ENCODE measurements around the gene FNIP1.
"Not testable (repeated sequence)": the region's sequence is repeated elsewhere in the genome, so short reads cannot be mapped to it uniquely, and the experiment has no call there.

FNIP1 gene

DNA sequence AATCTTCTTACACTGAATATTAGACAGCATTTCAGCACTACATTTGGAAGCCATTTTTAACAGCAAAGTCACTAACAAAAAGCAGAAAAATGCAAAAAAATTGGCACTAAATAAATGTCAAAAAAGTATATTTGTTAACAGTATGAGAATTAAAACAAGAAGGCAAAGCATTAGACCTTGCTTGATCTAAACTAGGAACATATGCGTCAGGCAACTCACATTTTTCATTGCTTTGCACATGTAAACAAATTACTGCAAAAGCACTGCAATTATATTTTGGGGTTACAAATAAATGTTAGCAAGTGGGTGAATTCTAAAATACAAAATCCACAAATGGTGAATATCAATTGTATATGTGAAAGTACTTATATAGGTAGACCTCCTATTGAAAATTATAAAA is 112.8 kb downstream of the FNIP1 start:
- no peak for FAIRE-seq

GRCh38 chr5:131682826-131683225 is 114.0 kb downstream of the FNIP1 start:
- FAIRE-seq: no peak

- FAIRE-seq: no peak
Measured at GRCh38 chr5:131682175-131682574, 114.6 kb downstream of the FNIP1 start.

- FAIRE-seq: no peak
Measured at GRCh38 chr5:131679911-131680310, 116.9 kb downstream of the FNIP1 start.

GRCh38 chr5:131678273-131678672 is 118.5 kb downstream of the FNIP1 start:
- FAIRE-seq: not testable (repeated sequence)

GRCh38 chr5:131677115-131677514 is 119.7 kb downstream of the FNIP1 start:
- no peak for FAIRE-seq

DNA sequence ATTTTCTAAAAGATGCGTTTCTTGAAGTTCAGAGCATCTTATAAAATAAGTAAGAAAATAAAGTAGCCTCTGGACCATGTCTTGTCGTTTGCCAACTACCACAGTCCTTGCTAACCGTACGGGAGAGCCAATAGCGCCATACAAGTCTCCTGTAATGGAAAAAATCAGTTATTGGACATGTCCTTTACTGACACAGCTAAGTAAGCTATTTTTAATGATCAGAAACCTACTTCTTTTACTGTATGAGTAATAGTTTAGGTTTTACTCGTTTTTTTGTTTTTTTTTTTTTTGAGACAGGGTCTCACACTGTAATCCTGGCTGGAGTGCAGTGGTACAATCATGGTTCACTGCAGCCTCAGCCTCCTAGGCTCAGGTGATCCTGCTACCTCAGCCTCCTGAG is 124.0 kb downstream of the FNIP1 start:
- no peak for FAIRE-seq

DNA sequence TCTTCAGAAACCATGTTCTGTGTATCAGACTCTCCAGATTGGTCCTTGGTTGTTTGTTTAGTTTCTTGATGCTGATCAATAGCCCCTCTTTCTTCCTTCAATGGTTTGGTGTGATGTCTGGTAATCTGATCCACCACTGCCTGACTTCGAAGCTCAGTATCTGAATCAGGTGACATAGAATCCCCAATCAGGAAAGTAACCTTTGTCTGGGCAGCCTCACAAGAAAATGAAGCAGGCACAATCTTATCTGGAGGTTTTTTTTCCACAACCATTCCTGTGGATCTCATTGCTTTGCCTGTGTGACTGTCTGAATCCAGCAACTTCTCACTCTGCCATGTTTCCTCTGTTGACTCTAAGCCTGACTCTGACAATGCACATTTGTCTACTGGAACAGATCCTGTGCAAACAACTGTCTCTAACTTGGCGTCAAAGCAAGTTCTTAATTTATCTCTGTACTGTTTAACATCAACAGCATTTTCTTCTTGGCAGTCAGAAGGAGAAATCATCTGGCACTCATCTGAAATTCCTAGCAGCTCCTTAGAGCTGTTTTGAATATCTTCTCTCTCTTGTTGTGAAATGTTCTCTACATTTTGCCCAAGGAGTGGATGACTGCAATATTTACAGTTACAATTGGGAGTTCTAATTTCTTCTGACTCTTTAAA is 124.7 kb downstream of the FNIP1 start:
- FAIRE-seq: peak; percentile 94

DNA sequence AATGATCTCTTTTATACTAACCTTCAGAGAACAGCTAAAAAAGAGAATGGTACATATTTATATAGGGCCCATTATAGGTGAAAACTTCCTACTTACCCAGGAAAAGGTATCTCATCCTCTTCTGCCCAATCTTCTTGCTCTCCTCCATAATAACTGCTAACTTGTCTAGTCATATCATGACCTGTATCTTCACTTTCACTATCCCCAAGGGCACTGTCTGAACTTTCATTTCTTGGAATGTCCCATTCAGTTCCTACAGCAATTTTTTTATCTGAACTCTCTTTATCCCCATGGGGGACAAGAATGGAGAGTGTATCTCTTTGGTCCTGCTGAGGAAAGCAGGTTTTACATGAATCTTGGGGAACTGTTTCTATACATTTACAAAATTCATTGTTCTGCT is 125.4 kb downstream of the FNIP1 start:
- FAIRE-seq: no peak

DNA sequence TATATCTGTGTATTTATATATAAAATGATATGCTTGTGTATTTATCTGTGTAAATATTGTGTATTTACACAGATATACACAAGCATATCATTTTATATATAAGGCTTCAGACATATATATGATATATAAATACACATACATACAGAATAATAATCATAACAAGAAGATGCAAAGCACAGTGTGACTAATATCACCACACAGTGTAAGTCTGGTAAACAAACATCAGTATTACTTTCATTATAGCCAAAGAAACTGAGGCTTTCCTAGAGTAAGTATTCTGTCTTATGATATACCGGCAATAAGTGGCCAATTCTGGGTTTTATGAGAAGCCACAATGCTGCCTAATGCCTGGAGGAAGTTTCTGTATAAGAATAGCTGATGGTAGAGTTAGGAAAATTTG is 131.9 kb downstream of the FNIP1 start:
- no peak for FAIRE-seq

DNA sequence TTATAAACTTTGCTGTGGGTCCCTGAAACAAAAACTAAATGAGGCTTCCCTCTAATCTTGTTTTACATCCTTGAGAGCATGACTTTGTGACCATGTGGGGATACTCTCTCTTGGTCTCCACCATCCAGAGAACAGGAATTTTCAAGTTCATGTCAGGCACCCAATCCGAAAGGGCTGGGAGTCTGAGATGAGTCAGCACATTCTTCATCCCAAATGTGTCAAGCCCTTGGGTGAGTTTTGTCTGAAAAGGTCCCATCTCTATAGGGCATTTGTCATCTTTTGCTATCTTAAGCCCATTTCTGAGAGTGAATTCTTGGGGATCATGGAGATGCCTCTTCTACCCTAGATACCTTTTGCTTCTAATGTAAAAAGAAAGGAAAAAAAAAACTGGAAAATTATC is 134.9 kb downstream of the FNIP1 start:
- no peak for FAIRE-seq

- no peak for FAIRE-seq
Measured at GRCh38 chr5:131659841-131660240, 137.0 kb downstream of the FNIP1 start.

GRCh38 chr5:131659290-131659689 is 137.5 kb downstream of the FNIP1 start:
- FAIRE-seq: no peak

DNA sequence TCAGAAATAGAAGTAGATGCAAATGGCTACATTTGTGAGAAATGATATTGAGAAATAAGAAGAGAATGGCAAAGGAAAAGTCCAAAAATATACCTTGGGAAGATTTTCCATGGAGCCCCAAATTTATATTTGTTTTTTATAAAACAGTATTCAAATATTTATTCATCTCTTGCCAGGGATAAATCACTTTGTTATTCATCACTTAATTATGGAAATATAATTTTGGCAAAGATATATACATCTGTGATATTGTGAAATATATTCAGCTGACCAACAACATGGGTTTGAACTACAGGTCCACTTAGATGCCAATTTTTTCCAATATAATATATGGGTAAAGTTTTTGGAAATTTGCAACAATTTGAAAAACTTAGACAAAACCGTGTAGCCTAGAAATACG is 142.0 kb downstream of the FNIP1 start:
- FAIRE-seq: no peak

- no peak for FAIRE-seq
Measured at GRCh38 chr5:131654309-131654708, 142.5 kb downstream of the FNIP1 start.

DNA sequence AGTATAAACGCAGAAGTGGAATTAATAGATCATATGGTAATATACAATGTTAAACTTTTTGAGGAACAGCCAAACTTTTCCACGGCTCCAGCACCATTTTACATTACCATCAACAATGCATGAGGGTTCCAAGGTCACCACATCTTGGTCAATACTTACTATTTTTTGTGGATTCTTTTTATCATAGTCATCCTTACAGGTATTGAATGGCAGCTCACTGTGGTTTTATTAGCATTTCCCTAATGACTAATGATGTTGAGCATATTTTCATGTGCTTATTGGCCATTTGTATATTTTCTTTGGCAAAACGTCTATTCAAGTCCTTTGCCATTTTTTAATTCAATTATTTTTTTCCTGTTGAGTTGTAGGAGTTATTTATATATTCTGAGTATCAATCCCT is 147.7 kb downstream of the FNIP1 start:
- no peak for FAIRE-seq

DNA sequence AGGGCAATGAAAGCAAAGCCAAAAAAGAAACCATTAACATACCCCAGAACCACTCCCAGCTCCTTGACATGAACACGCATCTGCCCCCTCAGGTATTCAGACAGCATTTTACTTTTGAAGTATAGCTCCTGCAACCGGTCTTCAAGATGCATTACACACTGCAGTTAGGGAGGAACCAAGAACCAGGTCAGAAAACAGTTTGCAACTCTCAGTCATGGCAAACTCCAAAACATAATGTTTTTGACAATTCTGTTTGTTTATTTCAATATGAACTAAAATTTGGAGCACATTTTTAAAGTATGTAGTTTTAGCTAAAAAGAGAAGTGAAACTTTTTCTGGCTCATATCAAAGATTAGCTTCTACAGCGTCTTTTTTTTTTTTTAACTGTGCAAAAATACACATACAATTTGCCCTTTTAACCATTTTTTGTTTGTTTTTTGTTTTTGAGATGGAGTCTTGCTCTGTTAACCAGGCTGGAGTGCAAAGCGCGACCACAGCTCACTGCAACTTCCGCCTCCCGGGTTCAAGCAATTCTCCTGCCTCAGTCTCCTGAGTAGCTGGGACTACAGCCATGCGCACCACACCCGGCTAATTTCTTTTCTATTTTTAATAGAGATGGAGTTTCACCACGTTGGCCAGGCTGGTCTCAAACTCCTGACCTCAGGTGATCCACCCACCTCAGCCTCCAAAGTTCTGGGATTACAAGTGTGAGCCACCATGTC is 149.6 kb downstream of the FNIP1 start:
- FAIRE-seq: no peak

- no peak for FAIRE-seq
Measured at GRCh38 chr5:131644822-131645221, 152.0 kb downstream of the FNIP1 start.

- FAIRE-seq: no peak
Measured at GRCh38 chr5:131644370-131644769, 152.4 kb downstream of the FNIP1 start.

DNA sequence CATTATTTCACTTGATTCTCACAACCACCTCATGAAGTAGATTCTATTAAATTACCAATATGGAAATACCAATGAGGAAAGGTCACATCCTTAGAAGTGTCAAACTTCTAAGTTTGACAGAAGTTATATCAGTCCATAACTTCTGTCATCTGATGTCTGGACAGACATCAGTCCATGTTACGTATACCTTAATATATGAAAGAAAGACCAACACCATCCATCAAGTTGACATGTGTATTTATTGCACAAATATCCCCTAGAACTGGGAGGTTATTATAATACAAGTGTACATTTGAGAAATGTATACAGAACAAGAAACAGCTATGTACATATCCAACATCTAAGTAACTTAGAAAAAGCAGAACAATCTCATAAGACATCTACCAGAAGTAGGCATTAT is 155.3 kb downstream of the FNIP1 start:
- no peak for FAIRE-seq

GRCh38 chr5:131640043-131640856 is 156.6 kb downstream of the FNIP1 start:
- FAIRE-seq: no peak

- FAIRE-seq: no peak
Measured at GRCh38 chr5:131639148-131639547, 157.7 kb downstream of the FNIP1 start.

GRCh38 chr5:131637694-131638093 is 159.1 kb downstream of the FNIP1 start:
- FAIRE-seq: no peak

Measured in endometrium (tissue), 2 donors.